ENCODE measurements around the gene LRRC38.
"Not testable (repeated sequence)": the region's sequence is repeated elsewhere in the genome, so short reads cannot be mapped to it uniquely, and the experiment has no call there.

LRRC38 gene

DNA sequence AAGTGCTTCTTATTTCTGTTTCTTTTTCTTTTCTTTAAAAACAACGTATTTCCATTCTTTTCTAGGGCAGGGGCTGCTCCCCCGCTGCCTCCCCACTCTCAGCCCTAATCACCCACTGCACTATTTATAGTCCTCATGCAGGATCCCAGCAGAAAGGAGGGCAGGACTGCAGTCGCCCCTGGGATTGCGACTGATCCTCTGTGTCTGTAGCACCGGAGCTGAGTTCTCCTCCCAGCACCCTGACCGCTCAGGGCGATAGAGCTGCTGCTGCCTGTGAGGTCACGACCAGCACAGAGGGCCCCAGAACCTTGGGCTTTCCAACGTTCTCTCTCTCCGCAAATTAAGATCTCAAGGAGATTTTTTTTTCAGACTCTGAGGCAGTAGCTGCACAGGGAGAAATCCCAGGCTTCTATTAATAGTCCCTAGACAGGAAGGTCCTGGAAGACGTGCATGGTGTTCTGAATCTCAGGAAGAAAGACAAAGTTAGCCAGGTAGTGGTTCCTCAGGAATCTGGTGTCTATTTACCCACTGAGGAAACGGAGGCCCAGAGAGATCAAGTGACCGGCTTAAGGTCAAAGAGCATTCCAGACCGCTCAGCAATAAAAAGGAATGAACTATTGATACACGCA, 56.8 kb downstream of the LRRC38 start:
- no peak for DNase-seq

DNA sequence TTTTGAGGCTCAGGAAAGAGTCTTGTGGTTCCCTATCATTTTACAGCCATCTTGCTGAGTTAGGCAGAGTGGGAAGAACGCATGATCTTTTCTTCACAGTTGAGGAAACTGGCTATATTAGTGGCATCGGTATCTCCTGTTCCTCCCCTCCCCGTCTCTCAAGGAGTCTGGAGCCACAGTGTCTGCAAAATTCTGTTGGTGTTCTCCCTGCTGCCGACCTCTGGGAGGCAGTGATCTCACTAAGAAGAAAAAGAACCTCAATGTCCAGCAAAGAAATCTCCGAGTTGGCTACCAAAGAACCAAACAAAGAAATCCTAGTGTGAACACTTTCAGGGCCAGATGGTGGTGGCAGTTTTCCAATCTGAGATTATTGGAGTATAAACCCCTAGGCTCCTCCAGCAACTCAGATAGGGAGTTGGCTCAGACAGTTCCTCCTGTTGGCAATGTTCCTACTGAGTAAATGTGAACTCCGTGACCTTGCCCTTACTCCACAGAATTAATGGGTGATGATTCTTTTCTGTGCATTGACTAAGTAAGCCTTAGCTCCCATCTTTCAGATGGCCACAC, 62.3 kb downstream of the LRRC38 start:
- no peak for DNase-seq

DNA sequence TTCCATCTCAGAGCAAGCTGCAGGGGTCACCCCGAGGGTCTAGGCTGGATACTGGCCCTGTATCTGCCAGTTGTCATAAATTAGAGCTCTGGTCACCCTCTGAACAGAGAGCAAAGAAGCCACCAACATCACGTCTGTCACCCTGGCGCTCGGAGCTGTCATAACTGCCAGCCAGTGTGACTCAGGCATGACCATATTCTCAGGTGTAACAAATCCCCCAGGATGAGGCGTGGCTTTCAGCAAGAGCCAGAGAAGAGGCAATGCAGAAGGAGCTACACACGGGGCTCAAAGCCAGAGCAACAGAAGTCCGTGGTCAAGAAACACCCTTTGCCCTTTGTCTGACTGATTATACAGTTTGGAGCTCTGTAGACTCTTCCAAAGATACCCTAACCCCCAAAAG, 63.6 kb downstream of the LRRC38 start:
- no peak for DNase-seq

DNA sequence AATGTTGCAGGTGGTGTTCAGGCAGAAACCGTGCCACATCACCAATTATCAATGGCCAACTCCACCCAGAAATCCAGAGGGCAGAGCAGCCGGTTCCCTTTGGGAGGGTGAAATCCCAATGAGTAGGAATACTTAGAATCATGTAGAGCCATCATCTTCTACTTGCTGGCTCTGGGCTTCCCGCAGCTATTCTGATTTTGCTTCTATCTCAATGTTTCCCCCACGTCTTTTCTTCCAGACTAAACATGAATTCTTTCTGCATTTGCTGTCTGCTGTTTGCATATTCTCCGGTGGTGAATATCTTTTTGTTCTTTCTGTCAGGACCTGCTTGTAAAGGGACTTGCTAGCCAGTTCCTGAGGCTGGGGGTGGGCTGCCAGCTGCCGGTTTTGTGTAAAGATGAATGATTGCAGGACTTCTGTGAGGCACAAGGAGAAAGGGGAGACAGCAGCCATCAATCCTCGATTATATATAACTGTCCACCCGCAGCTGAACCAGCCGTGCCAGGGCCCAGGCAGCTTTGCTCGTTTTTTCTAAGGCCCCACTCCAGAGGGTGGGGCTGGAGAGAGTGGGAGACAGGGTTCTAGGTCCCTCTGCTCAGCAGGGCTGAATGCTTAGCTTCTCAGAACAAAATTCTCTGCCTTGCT, 70.3 kb downstream of the LRRC38 start:
- no peak for DNase-seq

DNA sequence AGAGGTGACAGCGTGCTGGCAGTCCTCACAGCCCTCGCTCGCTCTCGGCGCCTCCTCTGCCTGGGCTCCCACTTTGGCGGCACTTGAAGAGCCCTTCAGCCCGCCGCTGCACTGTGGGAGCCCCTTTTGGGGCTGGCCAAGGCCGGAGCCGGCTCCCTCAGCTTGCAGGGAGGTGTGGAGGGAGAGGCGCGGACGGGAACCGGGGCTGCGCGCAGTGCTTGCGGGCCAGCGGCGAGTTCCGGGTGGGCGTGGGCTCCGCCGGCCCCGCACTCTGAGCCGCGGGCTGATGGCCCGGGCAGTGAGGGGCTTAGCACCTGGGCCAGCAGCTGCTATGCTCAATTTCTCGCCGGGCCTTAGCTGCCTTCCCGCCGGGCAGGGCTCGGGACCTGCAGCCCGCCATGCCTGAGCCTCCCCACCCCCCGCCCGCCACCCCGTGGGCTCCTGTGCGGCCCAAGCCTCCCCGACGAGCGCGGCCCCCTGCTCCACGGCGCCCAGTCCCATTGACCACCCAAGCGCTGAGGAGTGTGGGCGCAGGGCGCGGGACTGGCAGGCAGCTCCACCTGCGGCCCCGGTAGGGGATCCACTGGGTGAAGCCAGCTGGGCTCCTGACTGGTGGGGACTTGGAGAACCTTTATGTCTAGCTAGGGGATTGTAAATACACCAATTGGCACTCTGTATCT, 74.6 kb downstream of the LRRC38 start:
- not testable (repeated sequence) for DNase-seq

DNA sequence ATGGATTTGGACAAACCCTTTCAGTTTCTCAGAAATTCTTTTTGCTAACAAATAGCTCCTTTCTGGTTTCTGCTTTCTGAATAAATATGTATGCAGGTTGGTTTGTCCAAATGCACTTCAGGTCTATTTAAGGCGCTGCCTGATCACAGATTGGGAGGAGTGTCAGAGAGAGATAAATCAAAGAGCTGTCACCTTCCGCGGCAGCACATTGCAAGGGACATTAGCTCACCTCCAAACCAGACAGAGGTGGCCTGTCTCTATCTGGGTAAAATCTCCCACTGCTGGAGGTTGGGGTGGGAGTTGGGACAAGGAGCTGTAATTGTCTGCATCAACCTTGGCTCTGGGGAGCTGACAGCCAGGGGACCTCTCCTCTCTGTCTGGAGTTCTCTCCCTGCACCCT, 78.3 kb downstream of the LRRC38 start:
- DNase-seq, result no peak

DNA sequence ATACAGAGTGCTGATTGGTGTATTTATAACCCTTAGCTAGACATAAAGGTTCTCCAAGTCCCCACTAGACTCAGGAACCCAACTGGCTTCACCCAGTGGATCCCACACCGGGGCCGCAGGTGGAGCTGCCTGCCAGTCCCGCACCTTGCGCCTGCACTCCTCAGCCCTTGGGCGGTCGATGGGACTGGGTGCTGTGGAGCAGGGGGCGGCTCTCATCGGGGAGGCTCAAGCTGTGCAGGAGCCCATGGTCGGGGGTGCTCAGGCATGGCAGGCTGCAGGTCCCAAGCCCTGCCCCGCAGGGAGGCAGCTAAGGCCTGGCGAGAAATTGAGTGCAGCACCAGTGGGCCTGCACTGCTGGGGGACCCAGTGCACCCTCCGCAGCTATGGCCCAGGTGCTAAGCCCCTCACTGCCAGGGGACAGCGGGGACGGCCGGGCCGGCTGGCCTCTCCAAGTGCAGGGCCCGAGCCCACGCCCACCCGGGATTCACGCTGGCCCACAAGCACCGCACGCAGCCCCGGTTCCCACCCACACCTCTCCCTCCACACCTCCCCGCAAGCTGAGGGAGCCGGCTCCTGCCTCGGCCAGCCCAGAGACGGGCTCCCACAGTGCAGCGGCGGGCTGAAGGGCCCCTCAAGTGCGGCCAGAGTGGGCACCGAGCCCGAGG, 80.0 kb downstream of the LRRC38 start:
- not testable (repeated sequence) for DNase-seq

DNA sequence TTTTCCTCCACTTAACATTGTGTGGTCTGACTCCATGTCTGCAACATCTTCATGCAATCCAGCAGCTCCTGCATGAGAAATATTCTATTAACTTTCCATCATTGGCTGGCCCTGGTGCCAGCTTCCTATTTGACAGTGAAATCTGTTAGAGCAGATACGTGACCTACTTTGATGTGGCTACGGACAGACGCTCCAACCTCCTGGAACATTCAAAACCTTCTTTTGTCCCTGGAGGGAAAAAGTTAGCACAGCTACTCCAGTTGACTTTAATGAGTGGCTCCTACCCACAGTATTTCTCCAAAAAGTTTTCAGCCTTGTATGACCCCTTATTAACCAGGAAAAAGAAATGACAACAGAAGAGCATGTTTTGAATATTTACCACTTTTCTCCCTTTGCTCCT, 81.6 kb downstream of the LRRC38 start:
- no peak for DNase-seq

DNA sequence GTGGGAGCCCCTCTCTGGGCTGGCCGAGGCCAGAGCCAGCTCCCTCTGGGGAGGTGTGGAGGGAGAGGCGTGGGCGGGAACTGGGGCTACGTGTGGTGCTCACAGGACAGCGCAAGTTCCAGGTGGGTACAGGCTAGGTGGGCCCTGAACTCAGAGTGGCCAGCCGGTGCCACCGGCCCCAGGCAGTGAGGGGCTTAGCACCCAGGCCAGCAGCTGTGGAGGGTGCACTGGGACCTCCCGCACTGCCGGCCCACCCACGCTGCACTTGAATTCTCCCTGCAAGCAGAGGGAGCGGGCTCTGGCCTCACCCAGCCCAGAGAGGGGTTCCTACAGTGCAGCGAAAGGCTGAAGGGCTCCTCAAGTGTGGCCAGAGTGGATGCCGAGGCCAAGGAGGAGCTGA, 83.3 kb downstream of the LRRC38 start:
- no peak for DNase-seq
